Kidney (tissue), 14 donors: ENCODE results near the gene EBF4. TPM values are rescaled to one million over a fixed set of nuclear protein-coding genes. Genes with fewer than 3 reads are reported as not detected.

Source experiments
- DNase-seq, 5 donors: peaks; one replicate each; pipeline ENCODE4 v3.0.0-alpha.2; 2013 to 2020
- FAIRE-seq: peaks from 2 replicates; lab custom pipeline; 2012; peaks lifted over from hg19 to GRCh38; lab: Jason Lieb, UNC
- H3K27ac ChIP-seq, 2 donors: one replicate each; pipeline ENCODE4 v1.7.0; 2013; ENCODE audit warnings: low read depth in 2 of 2, low read length in 2 of 2, inconsistent platforms in 1 of 2
- H3K27me3 ChIP-seq: one replicate; pipeline ENCODE4 v1.7.1; 2013; ENCODE audit warnings: low read length, inconsistent platforms; ENCODE audit not compliant: control insufficient read depth, insufficient read depth
- H3K36me3 ChIP-seq, 3 donors: one replicate each; pipeline versions ENCODE4 v1.7.0 to v1.7.1; 2013; ENCODE audit warnings: low read length in 3 of 3, control low read depth in 1 of 3, inconsistent platforms in 1 of 3; ENCODE audit not compliant: insufficient read depth in 3 of 3, control insufficient read depth in 2 of 3
- H3K4me1 ChIP-seq, 3 donors: one replicate each; pipeline versions ENCODE4 v1.7.0 to v1.7.1; 2013; ENCODE audit warnings: low read length in 3 of 3, inconsistent platforms in 1 of 3, low read depth in 1 of 3; ENCODE audit not compliant: control insufficient read depth in 2 of 3, insufficient read depth in 2 of 3
- H3K4me3 ChIP-seq, 3 donors: one replicate each; pipeline versions ENCODE4 v1.7.0 to v1.8.1; 2013; ENCODE audit warnings: low read length in 3 of 3, control low read depth in 1 of 3, inconsistent platforms in 1 of 3
- H3K9ac ChIP-seq, 3 donors: one replicate each; pipeline versions ENCODE4 v1.7.0 to v1.7.1; 2013; ENCODE audit warnings: low read length in 3 of 3, control low read depth in 1 of 3, inconsistent platforms in 1 of 3
- H3K9me3 ChIP-seq, 3 donors: one replicate each; pipeline versions ENCODE4 v1.7.0 to v1.7.1; 2013; ENCODE audit warnings: low read length in 3 of 3, control low read depth in 1 of 3, inconsistent platforms in 1 of 3; ENCODE audit not compliant: control insufficient read depth in 2 of 3, insufficient read depth in 1 of 3
- intact Hi-C: fragments of 100-400 bp; cut with DNase I; formaldehyde crosslinking; loops from one replicate; pipeline ENCODE4 v1.11.1; 2022
- polyA plus RNA-seq: library from polyadenylated mRNA; stranded (reverse); fragments of 350-450 nt; fragmentation: Illumina TruSeq; extraction: RNeasy Lipid Tissue Mini Kit (QIAGEN cat#74804); gene quantifications from one replicate; pipeline ENCODE4 v1.2.3, GENCODE V29; 2014; ENCODE audit warnings: low read depth, low replicate concordance; ENCODE audit not compliant: insufficient read depth
- total RNA-seq: library from RNA; stranded (reverse); fragmentation: NEBNext Ultra II Directional; extraction: Animal tissue kit (Norgen Biotek cat#: 25700); gene quantifications from one replicate; pipeline ENCODE4 v1.2.1, GENCODE V29; 2021
- TF ChIP-seq, protein P1 (sequence below): IDR thresholded peaks from 3 replicates; pipeline ENCODE4 v1.5.1; 2012; ENCODE audit warnings: mild to moderate bottlenecking, moderate library complexity, borderline replicate concordance; ENCODE audit not compliant: insufficient read depth; ENCODE audit errors: extremely low read depth
- donor health status: control.
- donor health status: control.
- donor health status: control.
- donor health status: control.
- donor health status: control.
- donor health status: DM: yes; HTN: yes; CAD: no.
- donor health status: Normal renal cell carcinoma (clear cell type).

Gene EBF4
- total and polyA plus RNA-seq, 2 donors from 2014 or later, result 8.8 to 10.2 TPM

DNA sequence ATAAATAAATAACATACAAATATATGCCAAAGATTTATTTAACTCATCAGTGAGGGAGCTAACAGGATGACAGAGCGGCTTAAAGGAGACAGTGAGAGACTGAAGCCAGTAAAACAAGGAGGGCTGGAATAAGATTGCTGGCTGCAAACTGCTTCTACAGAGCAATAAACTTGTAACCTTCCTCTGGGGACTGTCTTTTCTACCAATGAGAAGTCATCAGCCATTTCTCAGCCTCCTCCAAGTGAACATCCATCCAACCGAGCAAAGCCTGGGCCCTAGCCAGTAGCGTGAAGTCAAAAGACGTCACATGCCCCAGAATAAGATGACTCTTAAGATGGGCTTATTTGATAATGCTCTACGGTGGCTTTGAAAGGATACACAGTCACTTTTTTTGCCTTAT is 65.4 kb downstream of the EBF4 start:
- H3K27ac ChIP-seq, result no peak overlapping the region
- FAIRE-seq, result no peak
- no peak overlapping the region for H3K4me3 ChIP-seq
- H3K4me1 ChIP-seq, result no peaks in the 10 kb centered on the region
- H3K36me3 ChIP-seq, result no peaks in the 10 kb centered on the region
- no peak for DNase-seq
- no peak overlapping the region for H3K9ac ChIP-seq
- intact Hi-C loops, result no loop called here
- TF ChIP-seq, protein P1, sequence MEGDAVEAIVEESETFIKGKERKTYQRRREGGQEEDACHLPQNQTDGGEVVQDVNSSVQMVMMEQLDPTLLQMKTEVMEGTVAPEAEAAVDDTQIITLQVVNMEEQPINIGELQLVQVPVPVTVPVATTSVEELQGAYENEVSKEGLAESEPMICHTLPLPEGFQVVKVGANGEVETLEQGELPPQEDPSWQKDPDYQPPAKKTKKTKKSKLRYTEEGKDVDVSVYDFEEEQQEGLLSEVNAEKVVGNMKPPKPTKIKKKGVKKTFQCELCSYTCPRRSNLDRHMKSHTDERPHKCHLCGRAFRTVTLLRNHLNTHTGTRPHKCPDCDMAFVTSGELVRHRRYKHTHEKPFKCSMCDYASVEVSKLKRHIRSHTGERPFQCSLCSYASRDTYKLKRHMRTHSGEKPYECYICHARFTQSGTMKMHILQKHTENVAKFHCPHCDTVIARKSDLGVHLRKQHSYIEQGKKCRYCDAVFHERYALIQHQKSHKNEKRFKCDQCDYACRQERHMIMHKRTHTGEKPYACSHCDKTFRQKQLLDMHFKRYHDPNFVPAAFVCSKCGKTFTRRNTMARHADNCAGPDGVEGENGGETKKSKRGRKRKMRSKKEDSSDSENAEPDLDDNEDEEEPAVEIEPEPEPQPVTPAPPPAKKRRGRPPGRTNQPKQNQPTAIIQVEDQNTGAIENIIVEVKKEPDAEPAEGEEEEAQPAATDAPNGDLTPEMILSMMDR, result no peak
- no peaks in the 10 kb centered on the region for H3K9me3 ChIP-seq
- peaks cover 9% of the 10 kb centered on the region for H3K27me3 ChIP-seq

DNA sequence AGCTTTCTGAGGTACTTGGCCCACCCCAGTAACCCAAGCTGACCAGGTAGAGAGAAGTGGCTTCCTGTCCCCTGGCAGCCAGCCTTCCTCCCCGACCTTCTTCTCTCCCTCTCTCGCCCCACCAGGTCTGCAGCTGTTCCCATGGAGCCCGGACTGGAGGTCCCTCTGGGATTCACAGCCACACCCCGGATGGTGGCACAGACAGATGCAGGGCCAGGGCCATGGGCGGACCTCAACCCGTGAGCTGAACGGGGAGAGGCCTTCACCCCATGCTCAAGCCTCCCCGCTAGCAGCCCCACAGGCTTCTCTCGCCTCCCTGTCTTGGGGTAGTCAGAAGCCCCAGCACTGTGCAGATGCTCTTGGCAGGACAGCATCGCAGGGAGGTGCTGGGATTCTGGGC is 66.6 kb downstream of the EBF4 start:
- DNase-seq (no peak), FAIRE-seq (no peak)
- intact Hi-C loops, result no loop called here
- Histone ChIP-seq H3K9me3 (no peaks in the 10 kb centered on the region), H3K27me3 (no peaks in the 10 kb centered on the region), H3K4me3 (no peak overlapping the region), H3K9ac (no peak overlapping the region), H3K4me1 (no peaks in the 10 kb centered on the region), H3K27ac (no peak overlapping the region), H3K36me3 (no peaks in the 10 kb centered on the region)
- TF ChIP-seq, protein P1, result no peak

DNA sequence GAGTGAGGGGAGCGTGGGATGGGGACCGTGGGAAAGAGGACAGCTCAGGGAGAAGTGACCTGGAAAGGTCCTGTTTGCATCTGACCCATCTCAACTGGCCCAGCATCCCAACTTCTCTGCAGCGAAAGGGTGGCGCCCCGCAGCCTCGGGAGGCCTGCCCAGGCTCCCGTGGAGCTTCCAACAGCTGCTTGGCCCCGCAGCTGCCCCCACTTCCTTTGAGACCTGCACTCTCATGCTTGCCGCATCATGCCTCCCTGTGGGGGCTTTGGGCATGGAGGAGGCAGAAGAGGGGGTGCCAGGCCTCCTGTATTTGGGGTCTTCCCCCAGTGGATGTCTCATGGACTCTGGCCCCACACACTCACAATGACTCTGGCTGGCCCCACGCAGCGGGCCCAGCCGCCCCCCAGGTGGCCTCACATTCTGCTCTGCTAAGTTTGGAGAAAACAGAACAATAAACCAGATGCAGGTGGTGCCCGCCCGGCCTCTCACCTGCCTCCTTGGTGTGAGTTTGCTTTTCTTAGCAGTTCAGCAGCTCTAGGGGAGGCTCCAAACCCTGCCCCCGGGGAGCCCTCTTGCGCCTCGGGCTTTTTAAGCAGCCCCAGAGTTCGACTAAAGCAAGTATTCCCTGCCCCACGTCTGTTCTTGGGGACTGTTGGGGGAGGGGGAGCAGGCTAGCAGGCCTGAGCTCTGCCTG is 67.2 kb downstream of the EBF4 start:
- no peaks in the 10 kb centered on the region for H3K4me1 ChIP-seq
- intact Hi-C loops, result no loop called here
- no peak for DNase-seq
- TF ChIP-seq, protein P1, result no peak
- H3K27me3 ChIP-seq, result no peaks in the 10 kb centered on the region
- no peak overlapping the region for H3K9ac ChIP-seq
- no peak overlapping the region for H3K4me3 ChIP-seq
- H3K27ac ChIP-seq, result no peak overlapping the region
- H3K36me3 ChIP-seq, result no peaks in the 10 kb centered on the region
- no peak for FAIRE-seq
- H3K9me3 ChIP-seq, result no peaks in the 10 kb centered on the region
